GM19438 (cell line): Measurements from ENCODE around the gene TMEM117.
A peak's percentile ranks its signal among the peaks of the same experiment; 100 is the strongest.

Experiments used
- ATAC-seq: cut with Tn5 transposase; IDR thresholded peaks from one replicate; pipeline ENCODE4 v1.9.1; 2021; ENCODE audit warnings: low read depth; ENCODE audit not compliant: unreplicated experiment

Gene TMEM117

DNA sequence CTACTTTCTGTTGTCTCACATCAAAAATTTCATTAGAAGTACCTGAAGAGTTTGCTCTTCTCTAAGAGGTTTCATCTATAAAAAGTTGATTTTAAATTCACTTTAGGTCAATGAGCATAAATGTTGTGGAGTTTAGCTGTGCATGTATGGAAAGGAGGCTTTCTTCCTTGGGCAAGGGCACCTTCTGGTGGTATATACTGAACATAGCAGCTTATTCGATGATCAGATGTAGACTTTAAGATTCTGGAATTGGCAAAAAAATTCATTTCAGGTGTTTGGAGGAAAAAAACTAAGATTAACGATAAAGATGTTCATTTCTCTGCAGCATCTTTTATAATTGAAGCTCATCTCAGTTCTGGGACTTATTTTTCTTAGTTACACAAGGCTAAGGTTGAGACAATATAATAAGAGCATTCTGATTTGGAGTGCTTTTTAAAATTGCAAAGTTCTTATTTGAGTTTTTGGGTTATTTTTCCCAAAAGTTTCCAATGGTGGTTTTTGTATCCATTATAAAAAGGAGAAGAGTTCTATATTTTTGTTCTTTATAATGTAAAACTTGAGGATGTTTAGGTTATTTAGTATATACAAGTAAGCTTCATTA is 46.8 kb downstream of the TMEM117 start:
- ATAC-seq, result peak; percentile 77

DNA sequence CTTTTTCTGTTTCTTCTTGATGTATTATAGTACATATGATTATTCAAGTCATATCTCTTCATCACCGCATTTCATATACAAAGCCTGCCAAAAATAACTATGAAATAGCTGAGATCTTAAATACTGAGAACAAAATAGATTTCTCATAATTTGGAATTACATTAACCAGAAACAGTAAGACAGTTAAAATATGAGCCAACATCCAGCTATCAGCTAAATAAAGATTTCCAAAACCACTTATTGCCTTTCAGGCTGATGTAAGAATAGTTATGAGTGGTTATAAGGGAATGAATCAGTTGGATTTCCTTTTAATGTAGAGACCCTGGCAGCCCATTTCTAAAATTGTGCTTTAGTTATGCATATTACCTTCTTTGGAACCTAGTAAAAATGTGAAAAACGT is 47.4 kb downstream of the TMEM117 start:
- ATAC-seq, result no peak

DNA sequence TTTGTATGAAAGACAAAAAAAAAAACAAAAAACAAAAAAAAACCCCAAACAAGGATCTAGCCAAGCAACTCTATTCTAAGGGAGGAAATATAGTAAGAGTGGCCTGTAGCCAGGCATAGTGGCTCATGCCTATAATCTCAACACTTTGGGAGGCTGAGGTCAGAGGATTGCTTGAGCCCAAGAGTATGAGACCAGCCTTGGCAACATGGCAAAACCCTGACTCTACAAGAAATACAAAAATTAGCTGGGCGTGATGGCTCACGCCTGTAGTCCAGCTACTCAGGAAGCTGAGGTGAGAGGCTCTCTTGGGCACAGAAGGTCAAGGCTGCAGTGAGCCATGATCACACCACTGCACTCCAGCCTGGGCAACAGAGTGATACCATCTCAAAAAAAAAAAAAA is 47.9 kb downstream of the TMEM117 start:
- ATAC-seq, result no peak

DNA sequence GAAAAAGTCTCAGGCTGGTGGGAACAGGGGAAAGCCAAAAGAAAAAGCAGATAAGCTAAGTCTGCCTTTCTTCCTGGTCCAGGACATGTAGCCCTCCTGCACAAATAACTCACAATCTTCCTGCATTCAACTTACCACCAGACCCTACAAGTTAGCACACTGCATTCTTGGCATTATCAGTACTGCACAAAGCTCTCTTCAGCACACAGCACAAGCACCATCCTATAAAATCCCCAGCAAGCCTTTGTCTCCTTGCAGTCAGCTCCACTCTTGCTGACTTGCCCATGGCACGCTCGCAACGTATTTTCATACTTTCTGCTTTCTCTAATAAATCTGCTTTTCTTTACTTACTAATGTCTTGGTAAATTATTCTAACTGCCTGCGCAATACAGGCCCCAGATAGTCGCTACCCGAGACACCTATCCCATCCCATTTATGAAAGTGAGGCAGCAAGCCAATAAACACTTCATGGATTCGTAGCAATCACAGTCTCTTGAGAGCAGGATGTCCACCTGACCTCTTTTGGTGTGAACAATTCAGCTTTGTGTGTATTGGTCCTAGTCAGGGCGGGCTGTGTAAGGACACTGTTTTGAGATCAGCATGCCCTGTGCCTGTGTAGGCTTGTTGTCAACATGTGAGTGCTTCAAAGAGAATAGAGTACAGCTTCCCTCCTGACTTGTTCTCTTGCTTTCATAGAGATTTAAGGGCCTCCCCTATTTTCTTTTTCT is 49.0 kb downstream of the TMEM117 start:
- no peak for ATAC-seq

DNA sequence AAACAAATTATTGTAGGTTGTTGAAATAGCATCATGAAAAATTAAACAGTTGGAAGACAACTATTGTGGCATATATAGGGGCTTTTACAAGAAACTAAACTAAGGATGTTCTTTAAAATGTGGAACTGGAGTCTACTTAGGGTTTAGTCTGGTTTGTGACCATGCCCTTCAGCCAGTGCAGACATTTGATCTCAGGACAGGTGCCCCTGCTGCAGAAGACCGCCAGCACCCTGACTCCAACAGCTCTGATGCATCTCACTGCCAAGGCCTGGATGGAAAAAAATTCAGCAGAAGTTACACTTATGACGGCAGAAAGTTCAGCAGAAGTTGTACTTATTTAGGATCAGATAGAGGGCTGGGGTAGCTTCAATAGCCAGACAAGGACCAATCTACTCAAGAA is 51.5 kb downstream of the TMEM117 start:
- no peak for ATAC-seq

DNA sequence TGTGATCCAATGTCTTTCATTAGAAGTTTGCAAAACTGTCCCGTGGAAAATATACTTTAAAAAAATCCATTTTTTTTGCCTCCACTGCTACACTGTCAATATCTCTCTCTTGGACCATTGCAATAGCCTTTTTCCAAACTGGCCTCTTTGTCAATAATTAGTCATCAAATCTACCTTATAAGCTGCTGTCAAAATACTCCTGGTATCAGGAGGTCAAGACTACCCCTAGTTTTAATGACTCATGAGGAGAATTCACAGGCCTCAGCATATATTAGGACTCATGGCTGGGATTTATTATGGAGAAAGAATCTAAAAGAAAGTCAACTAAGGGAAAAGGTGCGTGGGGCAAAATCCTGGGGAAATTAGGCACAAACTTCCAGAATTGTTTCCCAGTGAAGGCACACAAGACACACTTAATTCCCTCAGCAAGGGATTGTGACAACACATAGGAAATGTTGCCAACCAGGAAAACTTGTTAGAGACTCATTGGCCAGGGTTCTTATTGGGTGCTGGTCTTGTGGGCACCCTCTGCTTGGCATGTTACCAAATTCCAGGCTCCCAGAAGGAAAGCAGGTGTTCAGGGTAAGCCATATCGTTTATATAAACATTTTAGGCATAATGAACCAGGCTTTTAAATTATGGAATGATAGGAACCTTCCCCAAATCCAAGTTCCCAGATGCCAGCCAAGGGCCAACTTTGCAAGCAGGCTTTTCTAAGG is 56.1 kb downstream of the TMEM117 start:
- no peak for ATAC-seq

DNA sequence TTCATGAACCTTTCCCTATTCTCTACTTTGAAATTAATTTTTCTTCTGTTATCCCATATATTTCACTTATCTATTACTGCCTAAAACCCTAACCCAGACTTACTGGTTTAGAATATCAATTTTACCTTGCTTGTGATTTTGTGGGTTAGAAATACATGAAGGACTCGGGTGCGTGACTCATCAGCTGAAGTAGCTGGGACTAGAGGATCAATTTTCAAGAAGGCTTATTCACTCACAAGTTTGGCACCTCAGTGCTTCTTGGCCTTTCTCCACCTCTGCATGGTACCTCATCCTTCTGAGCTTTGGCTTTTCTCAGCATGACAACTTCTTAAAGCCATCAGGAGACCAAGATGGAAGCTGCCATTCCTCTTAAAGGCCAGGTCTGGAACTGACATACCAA is 57.8 kb downstream of the TMEM117 start:
- no peak for ATAC-seq

DNA sequence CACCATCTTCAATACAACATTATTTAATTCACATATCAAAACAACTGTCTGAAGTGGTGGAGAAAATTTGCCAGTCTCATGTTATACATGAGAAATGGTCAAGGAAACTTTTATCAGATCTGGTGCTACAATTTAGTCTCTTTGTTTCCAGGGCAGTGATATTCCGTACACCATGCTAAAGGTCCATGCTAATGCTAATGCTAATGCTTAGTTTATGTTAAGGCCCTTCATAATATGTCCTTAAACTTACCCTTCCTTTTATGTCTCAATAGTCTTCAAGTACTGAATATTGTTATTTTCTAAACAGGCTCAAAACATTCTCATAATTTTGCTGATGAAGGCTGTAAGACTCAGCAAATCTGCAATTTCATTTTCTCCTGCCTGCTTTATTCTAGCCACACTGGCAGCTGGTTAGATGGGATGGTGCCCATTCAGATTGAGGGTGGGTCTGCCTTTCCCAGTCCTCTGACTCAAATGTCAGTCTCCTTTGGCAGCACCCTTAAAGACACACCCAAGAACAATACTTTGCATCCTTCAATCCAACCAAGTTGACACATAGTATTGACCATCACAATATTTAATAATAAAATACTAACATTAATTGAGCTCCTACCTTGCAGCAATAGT is 59.8 kb downstream of the TMEM117 start:
- no peak for ATAC-seq

DNA sequence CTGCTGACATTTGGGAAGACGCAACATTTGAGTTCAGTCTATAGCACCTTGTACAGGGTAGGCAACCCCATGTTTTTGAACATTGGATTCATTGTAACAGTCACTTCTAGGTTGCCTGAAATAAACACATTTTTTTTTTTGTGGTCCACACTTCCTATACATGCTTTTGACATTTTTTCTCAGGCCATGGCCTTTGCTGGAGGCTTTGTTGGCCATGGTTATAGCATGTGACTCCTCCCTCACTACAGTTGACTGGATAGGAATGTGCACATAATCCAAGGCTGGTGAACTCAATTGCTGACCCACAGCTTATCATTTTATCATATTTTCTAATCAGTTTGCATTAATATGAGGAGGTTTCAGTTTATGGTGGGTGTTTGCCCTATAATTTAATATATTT is 60.6 kb downstream of the TMEM117 start:
- no peak for ATAC-seq

DNA sequence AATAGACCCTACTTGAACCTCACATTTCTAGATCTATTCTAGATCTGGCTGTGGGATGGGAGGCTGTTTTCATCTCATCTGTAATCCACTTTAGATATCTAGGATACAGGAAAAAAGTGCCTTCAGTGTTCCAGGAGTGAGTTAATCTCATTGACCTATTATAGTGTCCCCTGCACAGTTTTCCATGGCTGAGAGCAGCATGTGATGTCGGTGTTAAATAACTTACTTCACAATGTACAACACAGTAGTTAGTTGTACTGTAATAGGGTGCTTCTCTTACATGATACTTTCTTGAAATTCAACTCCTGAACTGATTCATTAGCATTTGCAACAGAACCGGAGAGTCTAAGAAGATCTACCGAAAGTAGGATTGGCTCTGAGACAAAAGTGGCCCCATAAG is 62.6 kb downstream of the TMEM117 start:
- no peak for ATAC-seq

DNA sequence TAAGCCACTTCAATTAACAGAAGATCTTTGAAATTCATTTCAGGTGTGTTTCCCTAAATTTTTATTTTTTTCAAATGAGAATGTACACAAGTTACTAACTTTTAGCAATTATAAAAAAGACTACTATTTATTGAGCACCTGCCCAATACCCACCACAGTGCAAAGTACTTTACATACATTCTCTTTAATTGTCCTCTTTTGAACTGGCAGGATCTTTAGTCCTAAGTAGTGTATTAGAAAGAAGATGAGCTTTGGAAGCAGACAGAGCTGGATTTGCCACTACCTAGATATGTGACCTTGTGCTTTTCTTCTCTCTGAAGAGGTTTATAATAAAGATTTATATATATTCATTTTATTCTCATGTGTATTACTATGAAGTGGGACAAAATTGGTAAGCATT is 63.7 kb downstream of the TMEM117 start:
- no peak for ATAC-seq

DNA sequence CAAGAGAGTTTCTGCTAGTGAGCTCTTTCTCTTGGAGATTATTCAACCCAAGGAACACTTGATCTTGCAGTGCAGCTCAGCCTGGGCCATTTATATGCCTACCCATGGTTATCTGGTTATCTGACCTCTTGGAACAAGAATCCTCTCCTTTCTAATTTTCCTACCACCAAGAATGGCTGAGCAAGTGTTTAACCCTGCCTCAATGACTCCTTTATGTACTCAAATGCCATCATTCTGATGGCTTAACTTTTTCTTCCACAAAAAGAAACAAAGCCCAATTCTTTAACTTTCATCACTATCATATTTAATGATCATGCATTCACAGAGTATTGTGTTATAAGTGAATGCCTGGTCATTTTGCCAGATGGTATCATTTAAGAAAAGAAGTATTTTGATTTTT is 67.8 kb downstream of the TMEM117 start:
- no peak for ATAC-seq

DNA sequence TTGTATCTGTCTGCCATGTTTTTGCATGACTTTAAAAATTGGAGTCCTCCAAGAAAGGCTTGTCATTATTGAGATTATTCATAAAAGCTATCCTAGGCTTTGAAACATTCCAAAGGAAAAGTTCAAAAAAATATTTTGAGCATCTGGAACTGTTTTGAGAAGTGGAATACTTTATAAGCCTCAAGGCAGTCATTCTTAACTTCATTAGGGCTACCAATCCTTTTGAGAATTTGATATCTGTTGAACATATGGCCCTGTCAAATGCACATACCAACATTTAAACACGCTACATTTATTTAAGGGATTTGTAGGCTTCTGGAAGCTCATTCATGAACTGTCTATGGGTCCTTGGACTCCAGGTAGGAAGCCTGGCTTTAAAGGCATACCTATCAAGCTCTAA is 77.0 kb downstream of the TMEM117 start:
- no peak for ATAC-seq

DNA sequence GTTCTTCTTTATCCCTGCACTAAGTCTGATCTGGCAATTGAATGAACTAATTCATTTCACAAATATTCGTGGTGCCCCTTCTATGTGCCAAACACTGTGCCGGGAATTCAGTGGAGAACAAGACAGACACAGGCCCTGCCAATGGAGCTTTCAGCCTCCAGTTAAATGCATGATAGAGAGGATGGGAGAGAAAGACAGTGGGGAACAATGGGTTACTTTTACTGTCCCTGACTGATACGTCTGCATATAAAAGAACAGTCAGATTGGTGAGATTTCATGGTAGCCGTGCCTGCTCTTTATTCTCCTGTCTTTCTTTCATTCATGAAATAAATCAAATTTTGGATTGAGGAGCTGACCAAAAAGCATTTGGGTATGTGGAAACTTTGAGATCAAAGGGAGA is 78.5 kb downstream of the TMEM117 start:
- no peak for ATAC-seq

DNA sequence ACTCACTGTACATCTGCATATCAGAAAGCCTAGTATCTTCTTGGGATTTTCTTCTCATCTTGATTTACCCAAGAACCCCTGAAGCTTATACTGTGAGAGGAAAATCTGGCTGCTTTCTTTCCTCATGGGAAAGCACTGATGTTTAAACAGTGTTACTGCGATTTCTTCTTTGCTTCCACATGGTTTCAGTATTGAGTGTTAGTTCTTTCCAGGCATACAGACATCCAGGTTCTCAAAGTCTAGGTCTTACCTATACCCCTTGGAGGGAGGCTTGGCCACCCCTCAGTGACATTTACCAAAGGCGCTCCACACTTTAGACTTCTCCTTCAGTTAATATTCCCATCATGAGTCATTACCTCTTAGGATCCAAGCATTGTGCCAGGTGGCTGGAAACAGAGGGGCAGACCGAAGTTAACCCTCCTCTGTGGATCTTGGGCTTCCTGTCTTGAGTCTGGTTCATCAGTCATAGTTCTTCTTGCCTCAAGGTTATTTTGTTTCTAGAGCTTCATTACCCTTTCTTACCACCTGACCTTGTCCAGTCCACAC is 79.1 kb downstream of the TMEM117 start:
- ATAC-seq, result no peak

DNA sequence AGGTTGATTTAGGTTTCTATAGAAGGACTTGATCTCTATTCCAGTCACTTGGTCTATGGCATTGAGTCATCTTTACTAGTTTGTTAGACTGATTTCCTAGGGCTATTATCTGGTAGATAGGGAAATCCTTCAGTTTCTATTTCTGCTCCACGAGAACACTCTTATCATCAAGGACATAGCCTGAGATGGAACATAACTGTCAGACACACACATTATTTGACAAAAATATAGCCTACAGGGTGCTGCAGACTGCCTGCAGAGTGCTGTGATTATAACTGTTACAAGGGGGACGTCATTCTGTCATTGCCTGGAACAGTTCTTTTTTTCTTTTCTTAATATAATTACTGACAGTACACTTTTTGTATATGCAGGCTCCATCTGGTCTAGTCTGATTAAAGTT is 82.0 kb downstream of the TMEM117 start:
- no peak for ATAC-seq

DNA sequence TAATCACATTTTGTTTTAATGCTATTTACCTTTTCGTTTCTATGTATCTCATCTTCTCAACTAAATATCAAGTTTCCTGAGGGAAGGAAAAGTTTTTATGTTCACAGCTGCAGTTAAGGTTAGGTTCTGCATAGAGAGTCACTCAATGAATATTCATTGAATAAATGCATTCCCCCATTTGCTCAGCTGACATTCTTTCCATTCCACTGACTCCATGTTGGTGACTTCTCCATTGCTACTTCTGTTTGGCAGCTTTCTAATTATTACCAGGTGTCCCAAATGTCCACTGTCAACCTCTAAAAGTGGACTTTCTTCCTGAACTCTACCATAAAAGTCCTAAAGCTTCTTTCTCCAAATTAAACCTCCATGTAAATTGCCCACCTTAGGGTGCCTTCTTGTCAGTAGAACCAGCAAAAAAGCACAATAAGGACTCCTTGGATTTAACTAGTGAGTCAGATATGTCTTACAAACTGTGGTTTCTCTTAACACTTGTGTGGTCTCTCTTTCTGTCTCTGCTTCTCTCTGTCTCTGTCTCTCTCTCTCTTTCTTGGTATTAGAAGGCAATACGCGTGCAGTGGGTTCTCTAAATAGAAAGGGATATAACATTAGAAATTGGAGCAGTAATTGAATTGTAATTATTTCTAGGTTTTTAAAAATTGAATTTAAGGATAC is 85.9 kb downstream of the TMEM117 start:
- no peak for ATAC-seq

DNA sequence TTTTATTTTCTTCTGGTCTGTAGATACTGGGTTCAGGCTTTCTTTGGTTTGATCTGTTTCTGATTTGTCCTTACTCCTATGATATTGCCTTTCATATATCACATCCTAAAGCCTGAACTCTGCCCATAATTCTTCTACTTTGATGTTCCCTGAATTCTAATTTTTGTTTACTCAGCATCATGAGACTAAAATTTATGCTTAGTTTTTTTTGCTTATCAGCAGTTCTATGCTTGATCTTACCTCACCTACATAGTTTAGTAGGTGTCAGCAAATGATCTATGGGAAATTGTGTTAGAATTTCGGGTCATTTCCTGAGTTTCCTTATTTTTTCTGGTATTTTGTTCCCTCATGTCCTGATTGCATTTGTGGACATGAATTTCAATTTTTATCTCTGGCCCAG is 94.2 kb downstream of the TMEM117 start:
- ATAC-seq, result no peak

DNA sequence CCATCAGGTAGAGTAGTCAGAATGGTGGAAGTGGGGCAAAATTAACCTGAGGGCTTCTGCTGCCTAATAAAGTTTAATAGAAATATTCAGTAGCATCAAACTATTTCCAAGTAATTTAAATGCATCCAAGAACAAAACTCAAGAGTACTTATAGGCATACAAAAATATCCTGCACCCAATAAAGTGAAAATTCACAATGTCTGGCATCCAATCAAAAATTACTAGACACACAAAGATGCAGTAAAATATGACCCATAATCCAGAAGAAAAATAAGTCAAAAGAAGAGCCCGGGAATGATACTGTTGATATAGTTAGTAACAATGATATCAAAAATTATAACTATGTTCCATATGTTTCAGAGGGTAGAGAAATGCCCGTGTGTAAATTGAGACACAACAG is 95.3 kb downstream of the TMEM117 start:
- no peak for ATAC-seq

DNA sequence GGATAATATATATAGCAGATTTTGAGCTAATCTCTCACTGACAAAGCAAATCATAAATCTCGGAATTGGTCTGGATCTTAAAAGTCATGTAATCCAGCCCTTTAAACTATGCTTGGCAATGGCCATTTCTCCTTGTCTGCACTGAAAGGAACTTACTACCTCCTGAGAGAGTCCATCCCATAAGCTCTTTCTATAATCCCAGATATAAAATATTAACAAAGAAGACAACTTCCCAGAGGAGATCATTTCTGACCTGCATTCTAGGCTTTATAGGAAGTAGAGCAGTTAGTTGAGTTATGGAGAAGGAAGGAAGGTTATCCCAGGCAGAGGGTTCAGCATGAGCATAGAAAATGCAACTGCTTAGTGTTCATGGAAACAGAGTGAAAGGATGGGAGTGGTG is 99.7 kb downstream of the TMEM117 start:
- no peak for ATAC-seq

DNA sequence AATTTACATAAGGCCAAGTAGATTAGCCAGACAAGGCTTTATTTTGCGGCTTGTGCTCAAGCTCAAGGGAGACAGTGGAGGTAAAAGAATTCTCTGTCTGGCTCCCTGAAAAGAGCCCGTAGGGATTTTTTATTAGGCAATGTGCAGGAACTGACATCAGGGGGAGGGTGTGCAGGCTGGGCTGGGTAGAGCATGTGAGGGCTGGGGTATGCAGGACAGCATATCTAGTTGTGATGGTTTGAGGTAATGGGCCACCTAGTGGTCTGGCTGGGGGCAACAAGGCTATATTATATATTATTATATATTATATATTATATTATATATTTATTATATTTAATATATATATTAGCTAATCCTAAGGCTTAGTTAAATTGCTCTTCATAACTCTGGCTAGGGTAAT is 102.1 kb downstream of the TMEM117 start:
- peak; percentile 56 for ATAC-seq
